Measurements from ENCODE around the gene MARCHF9. TPM values are rescaled to one million over a fixed set of nuclear protein-coding genes. Genes with fewer than 3 reads are reported as not detected.
A peak's percentile ranks its signal among the peaks of the same experiment; 100 is the strongest.

The MARCHF9 gene
- total RNA-seq, 1 experiment from 2014 or later, result 42.4 TPM

DNA sequence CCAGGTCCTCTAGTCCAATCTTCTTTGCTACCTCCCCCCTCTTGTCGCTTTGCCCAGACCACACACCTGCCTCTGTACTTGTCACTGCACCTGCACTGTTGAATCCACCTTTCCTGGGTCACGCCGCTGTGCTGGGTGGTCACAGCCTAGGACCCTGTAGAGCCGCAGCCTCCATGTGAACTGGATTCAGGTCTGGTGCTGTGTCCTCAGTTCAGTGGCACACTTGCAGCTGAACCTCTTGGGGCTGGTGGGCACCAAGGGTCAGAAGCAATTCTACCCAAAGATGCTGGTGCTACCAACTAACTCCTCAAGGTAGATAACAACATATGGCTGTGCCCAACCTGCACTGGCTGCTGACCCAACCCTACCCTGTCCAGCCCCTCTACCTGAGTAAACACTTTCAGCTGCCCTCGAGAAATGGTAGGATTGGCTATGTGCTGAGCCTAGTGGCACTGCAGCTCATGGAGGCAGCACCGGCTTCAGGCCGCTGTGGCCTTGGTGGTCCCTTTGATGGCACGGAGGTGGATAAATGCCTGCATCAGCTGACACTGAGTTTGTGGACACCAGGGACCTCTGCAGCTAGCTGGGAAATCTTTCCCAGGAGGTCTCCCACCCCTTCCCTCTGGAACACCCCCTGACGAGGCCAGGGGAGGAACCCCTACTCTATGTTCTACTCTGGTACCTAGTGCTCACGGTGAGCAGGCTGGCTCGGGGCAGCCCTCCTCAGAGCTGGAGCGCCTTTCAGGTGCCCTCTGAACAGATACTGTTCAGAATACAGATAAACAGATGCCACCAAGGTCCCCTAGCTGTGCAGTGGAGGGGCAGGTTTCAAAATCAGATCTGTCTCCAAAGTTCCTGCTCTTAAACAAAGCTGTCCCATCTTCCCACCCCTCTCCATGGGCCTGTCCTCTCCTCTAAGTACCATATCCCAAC, 30.6 kb upstream of the MARCHF9 start:
- Mint-ChIP-seq H3K4me3 (ENCODE audit: low read depth, unreplicated experiment) (no peak overlapping the region), H3K36me3 (ENCODE audit: insufficient read depth, unreplicated experiment) (peaks cover 43% of the 10 kb centered on the region), H3K27ac (ENCODE audit: unreplicated experiment) (no peak overlapping the region), H3K4me1 (ENCODE audit: low read depth, unreplicated experiment) (peaks cover 11% of the 10 kb centered on the region), H3K27me3 (ENCODE audit: unreplicated experiment) (peaks cover 46% of the 10 kb centered on the region), H3K9me3 (ENCODE audit: low read depth, unreplicated experiment) (no peaks in the 10 kb centered on the region)
- CTCF ChIA-PET, result no interaction called here
- BruUV-seq (replicated peaks), result no TSS peak
- intact Hi-C loops (cut with micrococcal nuclease; ENCODE audit: unreplicated experiment), result no loop called here
- no peak for DNase-seq
- TF ChIP-seq, protein P1, sequence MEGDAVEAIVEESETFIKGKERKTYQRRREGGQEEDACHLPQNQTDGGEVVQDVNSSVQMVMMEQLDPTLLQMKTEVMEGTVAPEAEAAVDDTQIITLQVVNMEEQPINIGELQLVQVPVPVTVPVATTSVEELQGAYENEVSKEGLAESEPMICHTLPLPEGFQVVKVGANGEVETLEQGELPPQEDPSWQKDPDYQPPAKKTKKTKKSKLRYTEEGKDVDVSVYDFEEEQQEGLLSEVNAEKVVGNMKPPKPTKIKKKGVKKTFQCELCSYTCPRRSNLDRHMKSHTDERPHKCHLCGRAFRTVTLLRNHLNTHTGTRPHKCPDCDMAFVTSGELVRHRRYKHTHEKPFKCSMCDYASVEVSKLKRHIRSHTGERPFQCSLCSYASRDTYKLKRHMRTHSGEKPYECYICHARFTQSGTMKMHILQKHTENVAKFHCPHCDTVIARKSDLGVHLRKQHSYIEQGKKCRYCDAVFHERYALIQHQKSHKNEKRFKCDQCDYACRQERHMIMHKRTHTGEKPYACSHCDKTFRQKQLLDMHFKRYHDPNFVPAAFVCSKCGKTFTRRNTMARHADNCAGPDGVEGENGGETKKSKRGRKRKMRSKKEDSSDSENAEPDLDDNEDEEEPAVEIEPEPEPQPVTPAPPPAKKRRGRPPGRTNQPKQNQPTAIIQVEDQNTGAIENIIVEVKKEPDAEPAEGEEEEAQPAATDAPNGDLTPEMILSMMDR (IDR thresholded peaks at IDR 0.05; ENCODE audit: unreplicated experiment), result no peak

DNA sequence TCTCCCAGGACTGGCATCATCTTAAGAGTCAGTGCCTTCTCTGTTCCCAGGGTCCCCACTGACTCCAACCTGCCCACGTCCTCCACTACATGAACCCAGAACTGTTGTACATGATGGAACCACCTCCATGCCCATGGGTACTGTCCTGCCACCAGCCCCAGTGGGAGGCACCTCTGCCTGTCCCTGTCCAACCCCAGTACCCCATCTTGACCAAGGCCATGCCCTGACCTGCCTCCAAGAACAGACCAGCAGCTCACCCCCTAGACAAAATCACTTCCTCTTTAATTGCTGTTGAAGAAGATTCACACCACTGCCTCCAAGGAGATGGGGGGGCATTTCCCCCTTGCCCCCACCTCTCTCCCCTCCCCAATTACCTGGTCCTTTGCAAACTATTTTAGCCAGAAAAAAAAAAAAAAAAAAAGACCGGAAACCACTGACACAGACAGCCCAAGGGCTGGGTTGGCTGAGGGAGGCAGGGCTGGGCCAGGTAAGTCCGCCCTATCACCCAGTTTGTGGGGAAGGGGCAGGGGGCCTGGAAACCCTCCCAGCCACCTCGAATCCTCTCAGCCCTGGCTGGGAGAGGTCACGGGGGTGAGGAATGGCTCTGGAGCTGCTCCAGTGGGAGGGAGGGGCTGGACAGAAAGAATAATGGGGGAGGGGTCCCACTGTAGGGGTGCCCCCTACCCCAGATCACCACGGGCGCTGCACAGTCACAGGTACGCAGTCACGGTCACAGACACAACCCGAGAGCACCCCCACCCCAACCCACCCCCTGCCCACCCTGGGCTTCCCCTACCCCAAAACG, 29.8 kb upstream of the MARCHF9 start:
- TF ChIP-seq, protein P1 (IDR thresholded peaks at IDR 0.05; ENCODE audit: unreplicated experiment), result no peak
- CTCF ChIA-PET, result interaction anchor here (0.6 to 1.5 kb wide), 5 partner anchors 10 to 382 kb away, joined by 3 to 18 read pairs (median 4); partner anchors contain the start of gene TSPAN31
- H3K36me3 Mint-ChIP-seq (ENCODE audit: insufficient read depth, unreplicated experiment), result peaks cover 35% of the 10 kb centered on the region
- H3K4me3 Mint-ChIP-seq (ENCODE audit: low read depth, unreplicated experiment), result no peak overlapping the region
- no peak for DNase-seq
- intact Hi-C loops (cut with micrococcal nuclease; ENCODE audit: unreplicated experiment), result no loop called here
- H3K9me3 Mint-ChIP-seq (ENCODE audit: low read depth, unreplicated experiment), result no peaks in the 10 kb centered on the region
- H3K27ac Mint-ChIP-seq (ENCODE audit: unreplicated experiment), result no peak overlapping the region
- peaks cover 55% of the 10 kb centered on the region for H3K27me3 Mint-ChIP-seq (ENCODE audit: unreplicated experiment)
- no TSS peak for BruUV-seq (replicated peaks)
- peaks cover 11% of the 10 kb centered on the region for H3K4me1 Mint-ChIP-seq (ENCODE audit: low read depth, unreplicated experiment)

DNA sequence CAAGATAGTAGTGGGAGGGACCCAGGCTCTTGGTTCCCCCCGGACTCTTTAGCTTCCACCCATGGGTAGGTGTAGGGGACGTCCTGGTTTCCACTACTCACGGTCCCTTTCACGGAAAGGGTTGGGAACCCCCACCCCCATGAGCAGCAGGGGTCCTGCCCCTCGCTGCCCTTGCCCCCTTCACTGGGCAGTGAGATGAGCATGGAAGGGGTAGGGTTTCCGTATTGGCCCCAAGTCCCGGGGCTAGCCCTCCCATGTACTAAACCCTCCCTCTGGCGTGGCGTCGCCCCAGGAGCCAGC, 29.1 kb upstream of the MARCHF9 start:
- no TSS peak for BruUV-seq (replicated peaks)
- CTCF ChIA-PET, result interaction anchor here (0.6 to 1.5 kb wide), 7 partner anchors 10 to 383 kb away, joined by 3 to 18 read pairs (median 3); partner anchors contain the start of gene TSPAN31
- TF ChIP-seq, protein P1 (IDR thresholded peaks at IDR 0.05; ENCODE audit: unreplicated experiment), result no peak
- Mint-ChIP-seq H3K27ac (ENCODE audit: unreplicated experiment) (peak overlapping the region; percentile 66), H3K4me3 (ENCODE audit: low read depth, unreplicated experiment) (peak overlapping the region; percentile 80), H3K4me1 (ENCODE audit: low read depth, unreplicated experiment) (peaks cover 11% of the 10 kb centered on the region), H3K36me3 (ENCODE audit: insufficient read depth, unreplicated experiment) (peaks cover 29% of the 10 kb centered on the region), H3K27me3 (ENCODE audit: unreplicated experiment) (peaks cover 61% of the 10 kb centered on the region), H3K9me3 (ENCODE audit: low read depth, unreplicated experiment) (no peaks in the 10 kb centered on the region)
- no peak for DNase-seq
- intact Hi-C loops (cut with micrococcal nuclease; ENCODE audit: unreplicated experiment), result no loop called here

DNA sequence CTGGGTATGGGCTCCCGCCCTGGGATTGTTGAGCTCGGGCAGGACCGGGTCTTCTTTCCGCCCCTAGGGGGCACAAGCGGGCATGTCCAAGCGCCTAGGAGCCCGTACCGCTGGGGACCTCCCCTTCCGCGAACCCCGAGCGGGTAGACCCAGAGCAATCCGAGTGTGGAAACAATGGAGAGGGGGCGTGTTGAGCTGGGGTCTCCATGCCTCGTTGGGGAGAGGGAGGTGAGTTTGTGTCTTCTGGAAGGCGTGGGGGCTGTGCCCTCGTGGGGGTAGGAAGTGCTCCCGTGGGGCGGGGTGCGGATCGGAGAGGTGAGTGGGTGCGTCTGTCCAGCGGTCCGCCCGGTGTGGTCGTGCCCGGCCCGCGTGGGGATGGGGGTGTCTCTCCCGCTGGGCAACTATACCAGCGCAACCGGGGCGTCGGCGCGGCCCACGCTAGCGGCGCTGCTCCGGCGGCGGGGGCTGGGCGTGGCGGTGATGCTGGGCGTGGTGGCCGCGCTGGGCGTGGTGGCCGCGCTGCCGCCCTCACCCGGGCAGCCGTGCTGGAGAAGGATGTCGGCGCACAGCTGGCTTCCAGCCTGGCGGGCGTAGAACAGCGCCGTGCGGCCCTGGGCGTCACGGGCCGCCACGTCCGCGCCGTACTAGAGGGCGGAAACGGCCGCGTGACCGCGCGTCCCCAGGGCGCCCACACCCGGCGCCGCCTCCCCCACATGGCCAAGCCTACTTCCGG, 28.6 kb upstream of the MARCHF9 start:
- CTCF ChIA-PET, result interaction anchor here (0.6 to 1.5 kb wide), 7 partner anchors 9 to 383 kb away, joined by 3 to 18 read pairs (median 3); partner anchors contain the start of gene TSPAN31
- peaks cover 67% of the 10 kb centered on the region for H3K27me3 Mint-ChIP-seq (ENCODE audit: unreplicated experiment)
- DNase-seq, result peak; percentile 95
- no TSS peak for BruUV-seq (replicated peaks)
- intact Hi-C loops (cut with micrococcal nuclease; ENCODE audit: unreplicated experiment), result no loop called here
- peak overlapping the region; percentile 66 for H3K27ac Mint-ChIP-seq (ENCODE audit: unreplicated experiment)
- TF ChIP-seq, protein P1 (IDR thresholded peaks at IDR 0.05; ENCODE audit: unreplicated experiment), result peak; percentile 91
- H3K4me3 Mint-ChIP-seq (ENCODE audit: low read depth, unreplicated experiment), result peak overlapping the region; percentile 80
- H3K9me3 Mint-ChIP-seq (ENCODE audit: low read depth, unreplicated experiment), result no peaks in the 10 kb centered on the region
- H3K4me1 Mint-ChIP-seq (ENCODE audit: low read depth, unreplicated experiment), result peaks cover 11% of the 10 kb centered on the region
- H3K36me3 Mint-ChIP-seq (ENCODE audit: insufficient read depth, unreplicated experiment), result peaks cover 26% of the 10 kb centered on the region

Data from Calu3 (cell line).